Measurements from ENCODE around the gene DLGAP1.
A peak's percentile ranks its signal among the peaks of the same experiment; 100 is the strongest.

DLGAP1 gene

GRCh38 chr18:3675446-3675845 lies 779.7 kb downstream of the DLGAP1 start:
- no peak for DNase-seq

- DNase-seq, result no peak
Observed at GRCh38 chr18:3671176-3671575, 783.9 kb downstream of the DLGAP1 start.

GRCh38 chr18:3669376-3669775 lies 785.7 kb downstream of the DLGAP1 start:
- DNase-seq, result no peak

- no peak for DNase-seq
Observed at GRCh38 chr18:3667255-3668137, 787.6 kb downstream of the DLGAP1 start.

- DNase-seq, result no peak
Observed at GRCh38 chr18:3666526-3667254, 788.4 kb downstream of the DLGAP1 start.

GRCh38 chr18:3665780-3666525 lies 789.2 kb downstream of the DLGAP1 start:
- peak; percentile 45 to 57 (median 53) for DNase-seq

GRCh38 chr18:3665204-3665603 lies 789.9 kb downstream of the DLGAP1 start:
- no peak for DNase-seq

GRCh38 chr18:3664563-3665178 lies 790.4 kb downstream of the DLGAP1 start:
- DNase-seq, result no peak

- no peak for DNase-seq
Observed at GRCh38 chr18:3663870-3664512, 791.1 kb downstream of the DLGAP1 start.

GRCh38 chr18:3661989-3662388 lies 793.1 kb downstream of the DLGAP1 start:
- DNase-seq, result no peak

- DNase-seq, result no peak
Observed at GRCh38 chr18:3660739-3661515, 794.2 kb downstream of the DLGAP1 start.

GRCh38 chr18:3658529-3658928 lies 796.6 kb downstream of the DLGAP1 start:
- no peak for DNase-seq

GRCh38 chr18:3655254-3656050 lies 799.7 kb downstream of the DLGAP1 start:
- DNase-seq, result no peak

- DNase-seq, result no peak
Observed at GRCh38 chr18:3654442-3655253, 800.5 kb downstream of the DLGAP1 start.

GRCh38 chr18:3653851-3654441 lies 801.2 kb downstream of the DLGAP1 start:
- no peak for DNase-seq

GRCh38 chr18:3653263-3653850 lies 801.8 kb downstream of the DLGAP1 start:
- no peak for DNase-seq

GRCh38 chr18:3652380-3653262 lies 802.5 kb downstream of the DLGAP1 start:
- DNase-seq, result peak in 2 of 4 experiments; percentile 5

GRCh38 chr18:3651266-3651665 lies 803.8 kb downstream of the DLGAP1 start:
- DNase-seq, result no peak
